HFFc6 (cell line): ENCODE results near the gene BZW1. TPM values are rescaled to one million over a fixed set of nuclear protein-coding genes. Genes with fewer than 3 reads are reported as not detected.
"Not testable (repeated sequence)": the region's sequence is repeated elsewhere in the genome, so short reads cannot be mapped to it uniquely, and the experiment has no call there.

ENCODE experiments used
- DNase-seq: peaks from one replicate; pipeline ENCODE4 v3.0.0-alpha.2; 2018
- H3K27ac Mint-ChIP-seq: 2 replicates; pipeline ENCODE4 v1.8.0; 2020; ENCODE audit warnings: mild to moderate bottlenecking, mixed read lengths
- H3K27me3 Mint-ChIP-seq: 2 replicates; pipeline ENCODE4 v1.8.0; 2021; ENCODE audit warnings: mild to moderate bottlenecking, moderate library complexity, mixed read lengths; ENCODE audit not compliant: insufficient read depth
- H3K36me3 Mint-ChIP-seq: 2 replicates; pipeline ENCODE4 v1.8.0; 2021; ENCODE audit warnings: low read depth, mixed read lengths
- H3K4me1 Mint-ChIP-seq: 2 replicates; pipeline ENCODE4 v1.8.0; 2020; ENCODE audit warnings: low read depth, mixed read lengths
- H3K4me3 Mint-ChIP-seq: 2 replicates; pipeline ENCODE4 v1.8.0; 2020; ENCODE audit warnings: mild to moderate bottlenecking, moderate library complexity, mixed read lengths
- H3K9me3 Mint-ChIP-seq: 2 replicates; pipeline ENCODE4 v1.8.0; 2020; ENCODE audit warnings: mild to moderate bottlenecking, mixed read lengths
- CTCF ChIP-seq: fragments of 200-600 bp; sonication (generic); IDR thresholded peaks from 2 replicates; pipeline ENCODE4 v1.5.0; 2021; ENCODE audit warnings: antibody characterized with exemption, mild to moderate bottlenecking
- total RNA-seq, 6 experiments: library from RNA; stranded (reverse); fragmentation: NEBNext Ultra II Directional; extraction: Animal tissue kit (Norgen Biotek cat#: 25700); gene quantifications; 2 replicates in 1 of 6; 3 replicates in 5 of 6; pipeline ENCODE4 v1.2.3, GENCODE V29; 2021

BZW1 gene
- total RNA-seq, 6 experiments from 2014 or later = 318 to 459 (median 409) TPM

- peaks cover 3% of the 10 kb centered on the region; the same call in 1 of the 2 replicates for H3K27me3 Mint-ChIP-seq
- peak overlapping the region; percentile 94 for H3K27ac Mint-ChIP-seq
- peaks cover 60% of the 10 kb centered on the region for H3K4me1 Mint-ChIP-seq
- peak overlapping the region; percentile 98 for H3K4me3 Mint-ChIP-seq
- peaks cover 47% of the 10 kb centered on the region for H3K36me3 Mint-ChIP-seq
- peak; percentile 58 for DNase-seq
- TF ChIP-seq CTCF = peak; percentile 76
- H3K9me3 Mint-ChIP-seq = no peaks in the 10 kb centered on the region
Observed at GRCh38 chr2:200812122-200813022, 662 bp downstream of the BZW1 start.

- no peak for DNase-seq
- peak overlapping the region; percentile 74 for H3K27ac Mint-ChIP-seq
- H3K4me1 Mint-ChIP-seq = peaks cover 74% of the 10 kb centered on the region
- no peak for TF ChIP-seq CTCF
- H3K36me3 Mint-ChIP-seq = peaks cover 67% of the 10 kb centered on the region
- H3K27me3 Mint-ChIP-seq = peaks cover 3% of the 10 kb centered on the region; the same call in 1 of the 2 replicates
- peak overlapping the region; percentile 98 for H3K4me3 Mint-ChIP-seq
- no peaks in the 10 kb centered on the region for H3K9me3 Mint-ChIP-seq
Observed at GRCh38 chr2:200814276-200814815, 2.6 kb downstream of the BZW1 start.

- Mint-ChIP-seq H3K36me3 (peaks cover 70% of the 10 kb centered on the region), H3K4me3 (peak overlapping the region; percentile 98; the same call in 1 of the 2 replicates), H3K4me1 (peaks cover 68% of the 10 kb centered on the region), H3K27me3 (peaks cover 3% of the 10 kb centered on the region; the same call in 1 of the 2 replicates), H3K27ac (peak overlapping the region; percentile 74; the same call in 1 of the 2 replicates), H3K9me3 (no peaks in the 10 kb centered on the region)
- no peak for TF ChIP-seq CTCF
- DNase-seq = no peak
Observed at GRCh38 chr2:200814917-200815316, 3.2 kb downstream of the BZW1 start.

- H3K4me1 Mint-ChIP-seq = peaks cover 55% of the 10 kb centered on the region
- not testable (repeated sequence) for H3K9me3 Mint-ChIP-seq, H3K27me3 Mint-ChIP-seq, H3K4me3 Mint-ChIP-seq
- DNase-seq = peak; percentile 49
- H3K27ac Mint-ChIP-seq = peak overlapping the region; percentile 71
- peaks cover 80% of the 10 kb centered on the region for H3K36me3 Mint-ChIP-seq
Observed at GRCh38 chr2:200818732-200819131, 7.0 kb downstream of the BZW1 start.

GRCh38 chr2:200820573-200821234 lies 9.0 kb downstream of the BZW1 start:
- H3K27ac Mint-ChIP-seq = peak overlapping the region; percentile 4; the same call in 1 of the 2 replicates
- no peak for DNase-seq
- peaks cover 35% of the 10 kb centered on the region for H3K4me1 Mint-ChIP-seq
- H3K9me3 Mint-ChIP-seq = no peaks in the 10 kb centered on the region
- H3K4me3 Mint-ChIP-seq = no peak overlapping the region
- no peak for TF ChIP-seq CTCF
- no peaks in the 10 kb centered on the region; the same call in 1 of the 2 replicates for H3K27me3 Mint-ChIP-seq
- peaks cover 68% of the 10 kb centered on the region for H3K36me3 Mint-ChIP-seq
